Osteocyte (in vitro differentiated cells): Measurements from ENCODE around the gene ACR. TPM values are rescaled to one million over a fixed set of nuclear protein-coding genes. Genes with fewer than 3 reads are reported as not detected.

Source experiments
- DNase-seq: peaks from one replicate; pipeline ENCODE4 v3.0.0; 2021; ENCODE audit warnings: mixed read lengths; ENCODE audit not compliant: unreplicated experiment; ENCODE audit errors: extremely low spot score
- H3K27ac Mint-ChIP-seq: one replicate; pipeline ENCODE4 v1.8.0; 2021; ENCODE audit warnings: mild to moderate bottlenecking, mixed read lengths; ENCODE audit not compliant: unreplicated experiment
- H3K27me3 Mint-ChIP-seq: one replicate; pipeline ENCODE4 v1.8.0; 2021; ENCODE audit warnings: mixed read lengths; ENCODE audit not compliant: unreplicated experiment
- H3K36me3 Mint-ChIP-seq: one replicate; pipeline ENCODE4 v1.8.0; 2021; ENCODE audit warnings: mixed read lengths; ENCODE audit not compliant: unreplicated experiment
- H3K4me1 Mint-ChIP-seq: one replicate; pipeline ENCODE4 v1.8.0; 2021; ENCODE audit warnings: mixed read lengths; ENCODE audit not compliant: unreplicated experiment
- H3K4me3 Mint-ChIP-seq: one replicate; pipeline ENCODE4 v1.8.0; 2021; ENCODE audit warnings: mild to moderate bottlenecking, moderate library complexity, mixed read lengths; ENCODE audit not compliant: unreplicated experiment
- H3K9me3 Mint-ChIP-seq: one replicate; pipeline ENCODE4 v1.8.0; 2021; ENCODE audit warnings: mixed read lengths; ENCODE audit not compliant: unreplicated experiment
- CTCF ChIP-seq: fragments of 200-600 bp; sonication (generic); IDR thresholded peaks from 2 replicates; pipeline ENCODE4 v1.5.0; 2021; ENCODE audit warnings: antibody characterized with exemption, mild to moderate bottlenecking, moderate library complexity
- total RNA-seq: library from RNA; stranded (reverse); gene quantifications from 2 replicates; pipeline ENCODE4 v1.2.1, GENCODE V29; 2021

Gene ACR
- total RNA-seq, 1 donor from 2014 or later: not detected

DNA sequence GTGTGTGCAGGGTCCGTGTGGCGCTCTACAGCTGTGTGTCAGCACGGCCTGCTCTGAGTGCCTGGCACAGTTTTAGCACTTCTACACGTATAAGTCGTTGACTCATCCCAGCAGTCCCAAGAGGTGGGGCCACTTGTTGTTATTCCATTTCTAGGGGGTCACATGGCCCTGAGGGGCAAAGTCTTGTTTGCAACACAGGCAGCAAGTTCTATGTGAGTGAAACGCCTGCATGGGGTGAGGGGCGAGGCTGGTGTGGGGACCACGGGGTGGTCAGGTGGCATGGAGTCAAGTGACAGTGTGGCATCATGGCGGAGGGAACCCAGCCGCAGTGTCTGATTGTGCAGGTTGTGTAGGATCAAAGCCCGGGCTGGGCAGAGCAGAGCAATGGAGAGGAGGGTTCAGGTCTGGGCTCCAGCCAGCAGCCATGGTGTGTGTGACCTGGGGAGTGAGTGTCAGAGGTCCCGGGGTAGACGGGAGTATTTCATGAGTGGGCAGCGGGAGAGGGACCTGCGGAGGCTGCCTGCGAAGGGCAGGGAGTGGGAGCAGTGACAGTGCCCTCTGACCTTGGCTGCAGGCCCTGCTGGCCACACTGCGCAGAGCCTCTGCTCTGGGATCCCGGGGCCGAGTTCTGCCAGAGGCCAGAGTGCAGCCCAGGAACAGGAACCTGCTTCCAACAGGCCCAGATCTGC, 37.5 kb upstream of the ACR start:
- Mint-ChIP-seq H3K36me3 (no peaks in the 10 kb centered on the region), H3K4me3 (no peak overlapping the region), H3K27ac (no peak overlapping the region), H3K9me3 (no peaks in the 10 kb centered on the region), H3K27me3 (no peaks in the 10 kb centered on the region), H3K4me1 (peaks cover 15% of the 10 kb centered on the region)
- TF ChIP-seq CTCF: no peak
- DNase-seq: no peak

DNA sequence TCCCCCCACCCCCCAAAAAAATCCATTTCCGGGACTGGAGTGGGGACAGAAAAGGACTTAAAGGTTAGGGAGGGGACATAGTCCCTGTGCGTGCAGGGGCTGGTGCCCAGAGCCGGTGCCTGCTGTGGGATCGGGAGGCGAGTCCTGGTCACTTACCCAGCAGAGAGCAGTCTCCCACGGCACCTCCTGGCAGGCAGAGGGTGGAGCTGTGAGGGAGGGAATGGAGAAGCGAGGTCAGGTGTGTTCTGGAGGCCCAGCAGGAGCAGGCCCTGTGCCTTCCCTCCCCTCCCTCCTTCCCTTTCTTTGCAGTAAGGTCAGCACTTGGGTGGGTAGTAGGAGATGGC, 37.0 kb upstream of the ACR start:
- Mint-ChIP-seq H3K4me3 (no peak overlapping the region), H3K9me3 (no peaks in the 10 kb centered on the region), H3K36me3 (no peaks in the 10 kb centered on the region), H3K27ac (no peak overlapping the region), H3K4me1 (peaks cover 15% of the 10 kb centered on the region), H3K27me3 (no peaks in the 10 kb centered on the region)
- no peak for TF ChIP-seq CTCF
- no peak for DNase-seq

DNA sequence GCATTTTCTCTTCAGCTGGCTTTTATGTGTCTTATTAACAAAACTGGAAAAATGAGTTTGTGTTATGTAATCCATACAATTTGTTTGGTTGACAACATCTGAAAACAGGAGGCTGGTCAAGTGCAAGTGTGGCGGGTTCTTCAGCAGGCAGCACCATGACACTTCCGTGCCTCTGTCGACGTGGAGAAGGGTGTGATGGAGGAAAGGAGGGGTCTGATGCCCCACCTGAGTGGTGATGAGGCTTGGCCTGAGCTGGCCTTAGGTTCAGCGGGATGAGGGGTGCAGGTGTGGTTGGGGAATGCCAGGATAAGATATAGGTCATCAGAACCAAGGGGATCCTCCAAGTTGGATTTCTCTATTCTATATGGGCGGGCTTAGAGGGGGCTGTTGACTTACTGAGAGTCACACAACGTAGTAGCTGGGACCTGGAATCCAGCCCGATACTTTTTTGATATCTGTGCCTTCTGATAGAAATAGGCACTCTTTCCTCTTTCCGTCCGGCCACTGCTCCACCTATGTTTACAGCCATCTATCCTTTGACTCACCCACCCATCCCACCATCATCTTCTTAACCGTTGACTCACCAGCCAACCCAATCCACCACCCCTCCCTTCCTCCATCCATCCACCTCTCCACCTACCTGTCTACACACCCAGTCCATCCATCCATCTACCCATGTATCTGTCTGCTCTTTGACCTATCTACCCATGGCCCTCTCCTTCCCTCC, 36.4 kb upstream of the ACR start:
- H3K9me3 Mint-ChIP-seq: no peaks in the 10 kb centered on the region
- peaks cover 15% of the 10 kb centered on the region for H3K4me1 Mint-ChIP-seq
- H3K27ac Mint-ChIP-seq: no peak overlapping the region
- no peaks in the 10 kb centered on the region for H3K27me3 Mint-ChIP-seq
- no peak overlapping the region for H3K4me3 Mint-ChIP-seq
- no peak for TF ChIP-seq CTCF
- no peaks in the 10 kb centered on the region for H3K36me3 Mint-ChIP-seq
- no peak for DNase-seq

DNA sequence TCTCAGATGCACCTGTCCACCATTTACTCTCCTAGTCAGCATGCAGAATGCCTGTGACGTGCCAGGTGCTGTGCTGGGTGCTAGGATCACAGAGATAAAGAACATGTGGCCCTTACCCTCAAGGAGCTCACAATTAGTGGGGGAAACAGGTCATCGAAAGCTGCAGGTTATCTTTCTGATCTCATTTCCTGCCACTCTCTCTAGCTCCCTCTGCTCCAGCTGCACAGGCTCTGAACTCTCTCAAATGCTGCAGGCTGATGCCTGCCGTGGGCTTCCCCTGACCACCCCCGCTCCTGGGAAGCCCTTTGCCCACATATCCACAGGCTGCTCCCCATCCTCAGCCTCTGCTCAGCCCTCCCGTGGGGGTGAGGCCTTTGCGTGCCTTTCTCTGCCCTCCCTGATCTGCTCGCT, 35.7 kb upstream of the ACR start:
- H3K27ac Mint-ChIP-seq: no peak overlapping the region
- H3K27me3 Mint-ChIP-seq: no peaks in the 10 kb centered on the region
- H3K36me3 Mint-ChIP-seq: no peaks in the 10 kb centered on the region
- no peak overlapping the region for H3K4me3 Mint-ChIP-seq
- no peak for DNase-seq
- TF ChIP-seq CTCF: no peak
- H3K9me3 Mint-ChIP-seq: no peaks in the 10 kb centered on the region
- peaks cover 15% of the 10 kb centered on the region for H3K4me1 Mint-ChIP-seq

GRCh38 chr22:50702821-50703725, 34.9 kb upstream of the ACR start:
- Mint-ChIP-seq H3K4me1 (peaks cover 15% of the 10 kb centered on the region), H3K27me3 (no peaks in the 10 kb centered on the region), H3K9me3 (no peaks in the 10 kb centered on the region), H3K36me3 (no peaks in the 10 kb centered on the region), H3K27ac (no peak overlapping the region), H3K4me3 (no peak overlapping the region)
- DNase-seq: no peak
- no peak for TF ChIP-seq CTCF
